SK-N-SH treated with all-trans-retinoic acid at 6 μM for 48 hours (cell line): Measurements from ENCODE around the gene CSRP2.

Experiments
- ATAC-seq: fragments of 200-7000 bp; cut with Tn5 transposase; 3 replicates; pipeline ENCODE4 v1.9.1; 2020; ENCODE audit warnings: mild to moderate bottlenecking, moderate library complexity
- BACH2 ChIP-seq: fragments of 250-450 bp; sonication (Bioruptor Pico); IDR thresholded peaks from 2 replicates; pipeline ENCODE4 v1.9.0; 2021; ENCODE audit warnings: mild to moderate bottlenecking, borderline replicate concordance
- CSDC2 ChIP-seq: fragments of 250-450 bp; sonication (Bioruptor Pico); IDR thresholded peaks from 2 replicates; pipeline ENCODE4 v1.5.0; 2020; ENCODE audit warnings: mild to moderate bottlenecking, moderate library complexity
- GLIS3 ChIP-seq: fragments of 250-450 bp; sonication (Bioruptor Pico); IDR thresholded peaks from 2 replicates; pipeline ENCODE4 v1.5.0; 2020; ENCODE audit warnings: mild to moderate bottlenecking, moderate library complexity
- ISL1 ChIP-seq: fragments of 250-450 bp; sonication (Bioruptor Pico); IDR thresholded peaks from 2 replicates; pipeline ENCODE4 v2.1.2; 2022; ENCODE audit warnings: mild to moderate bottlenecking, moderate library complexity
- TCF4 ChIP-seq: fragments of 250-450 bp; sonication (Bioruptor Pico); IDR thresholded peaks from 2 replicates; pipeline ENCODE4 v1.8.0; 2021; ENCODE audit warnings: mild to moderate bottlenecking, moderate library complexity, borderline replicate concordance
- TOX ChIP-seq: fragments of 250-450 bp; sonication (Bioruptor Pico); IDR thresholded peaks from 2 replicates; pipeline ENCODE4 v1.8.0; 2021; ENCODE audit warnings: mild to moderate bottlenecking, moderate library complexity, borderline replicate concordance
- ZFP3 ChIP-seq: fragments of 250-450 bp; sonication (Bioruptor Pico); IDR thresholded peaks from 2 replicates; pipeline ENCODE4 v1.5.0; 2020; ENCODE audit warnings: mild to moderate bottlenecking, moderate library complexity
- ZNF565 ChIP-seq: fragments of 450-650 bp; formaldehyde crosslinking; conservative IDR thresholded peaks from 2 replicates; pipeline ENCODE4 v1.5.0; 2020; ENCODE audit warnings: low read depth, mild to moderate bottlenecking, moderate library complexity
- ZNF70 ChIP-seq: fragments of 450-650 bp; formaldehyde crosslinking; IDR thresholded peaks from 2 replicates; pipeline ENCODE4 v1.5.0; 2020; ENCODE audit warnings: mild to moderate bottlenecking, moderate library complexity
- TF ChIP-seq, protein P1 (sequence below): fragments of 250-450 bp; sonication (Bioruptor Pico); IDR thresholded peaks from 2 replicates; pipeline ENCODE4 v1.8.0; 2021; ENCODE audit warnings: low read depth, mild to moderate bottlenecking, moderate library complexity, borderline replicate concordance
- TF ChIP-seq, protein P2 (sequence below): fragments of 250-450 bp; sonication (Bioruptor Pico); IDR thresholded peaks from 2 replicates; pipeline ENCODE4 v1.5.1; 2021; ENCODE audit warnings: mild to moderate bottlenecking, moderate library complexity
- TF ChIP-seq, protein P3 (sequence below): fragments of 250-450 bp; sonication (Bioruptor Pico); IDR thresholded peaks from 2 replicates; pipeline ENCODE4 v1.5.1; 2020; ENCODE audit warnings: low read depth, mild to moderate bottlenecking, moderate library complexity
- TF ChIP-seq, protein P4 (sequence below): fragments of 250-450 bp; sonication (Bioruptor Pico); IDR thresholded peaks from 2 replicates; pipeline ENCODE4 v1.8.0; 2020; ENCODE audit warnings: mild to moderate bottlenecking, moderate library complexity, borderline replicate concordance
- TF ChIP-seq, protein P5 (sequence below): fragments of 250-450 bp; sonication (Bioruptor Pico); IDR thresholded peaks from 2 replicates; pipeline ENCODE4 v1.5.0; 2020; ENCODE audit warnings: mild to moderate bottlenecking, moderate library complexity

The CSRP2 gene

DNA sequence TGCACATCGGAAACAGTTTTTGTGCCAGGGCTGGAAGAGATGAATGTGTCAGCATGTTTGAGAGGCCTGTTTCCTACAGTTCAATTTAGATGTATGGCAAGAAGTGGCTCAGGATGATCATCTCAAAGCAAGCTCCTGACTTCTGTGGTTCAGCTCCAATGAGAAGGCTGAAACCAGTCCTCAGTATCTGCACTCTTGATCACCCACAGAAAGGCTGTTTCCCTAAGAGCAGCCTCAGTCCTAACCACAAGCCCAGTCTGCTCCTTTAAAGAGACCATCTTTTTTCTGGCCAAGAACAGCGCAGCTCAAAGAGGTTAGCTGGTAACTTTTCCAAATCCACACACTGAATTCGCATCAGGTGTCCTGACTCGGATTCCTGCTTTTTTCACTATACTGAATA lies 19.2 kb downstream of the CSRP2 start (continued):
- TF ChIP-seq GLIS3: no peak
- TF ChIP-seq TOX (CRISPR knock-in tag): no peak
- TF ChIP-seq, protein P1, sequence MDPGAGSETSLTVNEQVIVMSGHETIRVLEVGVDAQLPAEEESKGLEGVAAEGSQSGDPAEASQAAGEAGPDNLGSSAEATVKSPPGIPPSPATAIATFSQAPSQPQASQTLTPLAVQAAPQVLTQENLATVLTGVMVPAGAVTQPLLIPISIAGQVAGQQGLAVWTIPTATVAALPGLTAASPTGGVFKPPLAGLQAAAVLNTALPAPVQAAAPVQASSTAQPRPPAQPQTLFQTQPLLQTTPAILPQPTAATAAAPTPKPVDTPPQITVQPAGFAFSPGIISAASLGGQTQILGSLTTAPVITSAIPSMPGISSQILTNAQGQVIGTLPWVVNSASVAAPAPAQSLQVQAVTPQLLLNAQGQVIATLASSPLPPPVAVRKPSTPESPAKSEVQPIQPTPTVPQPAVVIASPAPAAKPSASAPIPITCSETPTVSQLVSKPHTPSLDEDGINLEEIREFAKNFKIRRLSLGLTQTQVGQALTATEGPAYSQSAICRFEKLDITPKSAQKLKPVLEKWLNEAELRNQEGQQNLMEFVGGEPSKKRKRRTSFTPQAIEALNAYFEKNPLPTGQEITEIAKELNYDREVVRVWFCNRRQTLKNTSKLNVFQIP (CRISPR knock-in tag): no peak
- TF ChIP-seq, protein P2, sequence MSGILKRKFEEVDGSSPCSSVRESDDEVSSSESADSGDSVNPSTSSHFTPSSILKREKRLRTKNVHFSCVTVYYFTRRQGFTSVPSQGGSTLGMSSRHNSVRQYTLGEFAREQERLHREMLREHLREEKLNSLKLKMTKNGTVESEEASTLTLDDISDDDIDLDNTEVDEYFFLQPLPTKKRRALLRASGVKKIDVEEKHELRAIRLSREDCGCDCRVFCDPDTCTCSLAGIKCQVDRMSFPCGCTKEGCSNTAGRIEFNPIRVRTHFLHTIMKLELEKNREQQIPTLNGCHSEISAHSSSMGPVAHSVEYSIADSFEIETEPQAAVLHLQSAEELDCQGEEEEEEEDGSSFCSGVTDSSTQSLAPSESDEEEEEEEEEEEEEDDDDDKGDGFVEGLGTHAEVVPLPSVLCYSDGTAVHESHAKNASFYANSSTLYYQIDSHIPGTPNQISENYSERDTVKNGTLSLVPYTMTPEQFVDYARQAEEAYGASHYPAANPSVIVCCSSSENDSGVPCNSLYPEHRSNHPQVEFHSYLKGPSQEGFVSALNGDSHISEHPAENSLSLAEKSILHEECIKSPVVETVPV (CRISPR knock-in tag): no peak

DNA sequence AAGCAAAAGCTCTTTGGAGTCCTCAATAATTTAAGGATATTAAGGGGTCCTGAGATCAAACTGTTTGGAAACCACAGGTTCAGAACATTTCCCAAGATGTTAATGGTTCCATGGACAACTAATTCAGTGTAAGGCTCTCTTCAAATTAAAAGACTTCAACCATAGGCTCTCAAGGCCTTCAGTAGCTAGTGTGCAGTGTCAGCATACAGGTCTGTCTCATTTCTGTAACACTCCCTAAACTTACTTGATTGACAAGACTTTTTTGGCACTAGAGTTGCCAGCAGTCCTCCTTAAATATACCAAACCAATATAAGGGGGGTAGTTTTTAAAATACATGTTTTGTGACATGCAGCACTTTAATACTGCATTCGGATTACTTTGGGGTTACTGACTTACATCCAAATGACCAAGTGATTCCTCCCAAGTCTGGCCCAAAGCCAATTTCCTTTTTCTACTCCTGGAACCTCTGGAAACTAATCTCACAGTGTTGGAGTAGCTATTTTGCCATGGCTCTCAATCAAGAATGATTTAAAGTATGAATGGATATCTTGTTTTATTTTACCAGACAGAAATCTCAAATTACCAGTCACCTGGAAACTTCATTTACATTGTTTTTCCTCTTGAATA lies 22.7 kb downstream of the CSRP2 start:
- ATAC-seq: no peak
- TF ChIP-seq BACH2 (CRISPR knock-in tag) (no peak), ISL1 (CRISPR knock-in tag) (no peak), TCF4 (no peak)

DNA sequence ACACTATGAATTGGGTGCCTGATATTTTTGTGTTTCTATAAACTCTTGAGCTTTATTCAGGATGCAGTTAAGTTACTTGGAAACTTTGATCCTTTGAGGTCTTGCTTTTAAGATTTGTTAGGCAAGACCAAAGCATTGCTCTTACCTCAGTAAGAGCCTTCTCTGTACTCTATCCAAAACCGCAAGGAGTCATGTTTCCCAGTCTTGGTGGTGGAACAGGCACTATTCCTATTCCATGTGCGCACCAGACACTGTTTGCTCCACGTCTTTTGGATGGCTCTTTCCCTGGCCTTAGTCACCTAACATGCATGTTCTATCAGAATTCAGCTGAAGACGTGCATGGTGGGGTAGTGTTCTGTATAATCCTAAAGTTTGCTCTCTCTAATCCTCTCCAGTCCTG lies 23.5 kb downstream of the CSRP2 start:
- no peak for ATAC-seq
- TF ChIP-seq CSDC2 (no peak), ZNF565 (CRISPR knock-in tag) (no peak), ZFP3 (no peak)
- TF ChIP-seq, protein P3, sequence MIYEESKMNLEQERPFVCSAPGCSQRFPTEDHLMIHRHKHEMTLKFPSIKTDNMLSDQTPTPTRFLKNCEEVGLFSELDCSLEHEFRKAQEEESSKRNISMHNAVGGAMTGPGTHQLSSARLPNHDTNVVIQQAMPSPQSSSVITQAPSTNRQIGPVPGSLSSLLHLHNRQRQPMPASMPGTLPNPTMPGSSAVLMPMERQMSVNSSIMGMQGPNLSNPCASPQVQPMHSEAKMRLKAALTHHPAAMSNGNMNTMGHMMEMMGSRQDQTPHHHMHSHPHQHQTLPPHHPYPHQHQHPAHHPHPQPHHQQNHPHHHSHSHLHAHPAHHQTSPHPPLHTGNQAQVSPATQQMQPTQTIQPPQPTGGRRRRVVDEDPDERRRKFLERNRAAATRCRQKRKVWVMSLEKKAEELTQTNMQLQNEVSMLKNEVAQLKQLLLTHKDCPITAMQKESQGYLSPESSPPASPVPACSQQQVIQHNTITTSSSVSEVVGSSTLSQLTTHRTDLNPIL: no peak
- TF ChIP-seq, protein P2 (CRISPR knock-in tag): no peak
- TF ChIP-seq, protein P4, sequence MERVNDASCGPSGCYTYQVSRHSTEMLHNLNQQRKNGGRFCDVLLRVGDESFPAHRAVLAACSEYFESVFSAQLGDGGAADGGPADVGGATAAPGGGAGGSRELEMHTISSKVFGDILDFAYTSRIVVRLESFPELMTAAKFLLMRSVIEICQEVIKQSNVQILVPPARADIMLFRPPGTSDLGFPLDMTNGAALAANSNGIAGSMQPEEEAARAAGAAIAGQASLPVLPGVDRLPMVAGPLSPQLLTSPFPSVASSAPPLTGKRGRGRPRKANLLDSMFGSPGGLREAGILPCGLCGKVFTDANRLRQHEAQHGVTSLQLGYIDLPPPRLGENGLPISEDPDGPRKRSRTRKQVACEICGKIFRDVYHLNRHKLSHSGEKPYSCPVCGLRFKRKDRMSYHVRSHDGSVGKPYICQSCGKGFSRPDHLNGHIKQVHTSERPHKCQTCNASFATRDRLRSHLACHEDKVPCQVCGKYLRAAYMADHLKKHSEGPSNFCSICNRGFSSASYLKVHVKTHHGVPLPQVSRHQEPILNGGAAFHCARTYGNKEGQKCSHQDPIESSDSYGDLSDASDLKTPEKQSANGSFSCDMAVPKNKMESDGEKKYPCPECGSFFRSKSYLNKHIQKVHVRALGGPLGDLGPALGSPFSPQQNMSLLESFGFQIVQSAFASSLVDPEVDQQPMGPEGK (CRISPR knock-in tag): no peak

DNA sequence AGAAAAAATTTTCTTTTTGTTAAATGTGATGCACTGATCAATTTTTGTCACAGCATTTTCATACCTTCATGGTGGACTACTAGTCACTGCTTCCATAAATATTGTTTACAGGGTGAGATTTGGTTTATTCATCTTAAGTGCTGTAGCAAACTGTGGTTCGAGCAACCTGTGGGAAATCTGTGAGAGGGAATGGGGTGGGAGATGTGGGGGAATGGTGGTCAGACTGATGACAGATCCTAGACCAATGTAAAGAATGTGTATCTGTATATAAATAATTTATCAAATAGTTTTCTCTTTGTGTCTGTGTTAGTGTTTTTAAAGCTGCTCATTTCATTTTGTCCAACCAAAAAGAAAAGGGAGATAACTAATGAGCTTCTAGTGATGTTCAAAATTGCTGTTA lies 26.7 kb downstream of the CSRP2 start:
- no peak; the same call in 2 of the 3 replicates for ATAC-seq
- TF ChIP-seq, protein P3: no peak
- TF ChIP-seq, protein P5, sequence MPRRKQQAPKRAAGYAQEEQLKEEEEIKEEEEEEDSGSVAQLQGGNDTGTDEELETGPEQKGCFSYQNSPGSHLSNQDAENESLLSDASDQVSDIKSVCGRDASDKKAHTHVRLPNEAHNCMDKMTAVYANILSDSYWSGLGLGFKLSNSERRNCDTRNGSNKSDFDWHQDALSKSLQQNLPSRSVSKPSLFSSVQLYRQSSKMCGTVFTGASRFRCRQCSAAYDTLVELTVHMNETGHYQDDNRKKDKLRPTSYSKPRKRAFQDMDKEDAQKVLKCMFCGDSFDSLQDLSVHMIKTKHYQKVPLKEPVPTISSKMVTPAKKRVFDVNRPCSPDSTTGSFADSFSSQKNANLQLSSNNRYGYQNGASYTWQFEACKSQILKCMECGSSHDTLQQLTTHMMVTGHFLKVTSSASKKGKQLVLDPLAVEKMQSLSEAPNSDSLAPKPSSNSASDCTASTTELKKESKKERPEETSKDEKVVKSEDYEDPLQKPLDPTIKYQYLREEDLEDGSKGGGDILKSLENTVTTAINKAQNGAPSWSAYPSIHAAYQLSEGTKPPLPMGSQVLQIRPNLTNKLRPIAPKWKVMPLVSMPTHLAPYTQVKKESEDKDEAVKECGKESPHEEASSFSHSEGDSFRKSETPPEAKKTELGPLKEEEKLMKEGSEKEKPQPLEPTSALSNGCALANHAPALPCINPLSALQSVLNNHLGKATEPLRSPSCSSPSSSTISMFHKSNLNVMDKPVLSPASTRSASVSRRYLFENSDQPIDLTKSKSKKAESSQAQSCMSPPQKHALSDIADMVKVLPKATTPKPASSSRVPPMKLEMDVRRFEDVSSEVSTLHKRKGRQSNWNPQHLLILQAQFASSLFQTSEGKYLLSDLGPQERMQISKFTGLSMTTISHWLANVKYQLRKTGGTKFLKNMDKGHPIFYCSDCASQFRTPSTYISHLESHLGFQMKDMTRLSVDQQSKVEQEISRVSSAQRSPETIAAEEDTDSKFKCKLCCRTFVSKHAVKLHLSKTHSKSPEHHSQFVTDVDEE: no peak
- TF ChIP-seq ZNF70 (CRISPR knock-in tag): no peak
- TF ChIP-seq, protein P1 (CRISPR knock-in tag): no peak
